Pulmonary artery endothelial cell (primary cell): Measurements from ENCODE around the gene SPA17. TPM values are rescaled to one million over a fixed set of nuclear protein-coding genes. Genes with fewer than 3 reads are reported as not detected.
A peak's percentile ranks its signal among the peaks of the same experiment; 100 is the strongest.

Experiments used
- DNase-seq: peaks from one replicate; pipeline ENCODE4 v3.0.0-alpha.2; 2011; ENCODE audit warnings: low read depth, low spot score
- total RNA-seq: library from RNA; depleted of rRNA; stranded (reverse); fragments of >200 nt; gene quantifications from 2 replicates; pipeline ENCODE4 v1.2.3, GENCODE V29; 2014

Gene SPA17
- total RNA-seq: 6.3 and 6.8 TPM in 2 replicates

- peak; percentile 90 for DNase-seq
Measured at GRCh38 chr11:124673333-124674167, at the start of gene SPA17, which contains the start of gene SIAE. Gene SPA17, plus strand, starts transcription at chr11:124673904. Its CDS starts 1,361 bp downstream, at chr11:124675265. Gene SIAE, minus strand, starts transcription at chr11:124673739. Its CDS starts 31 bp downstream, at chr11:124673708.

GRCh38 chr11:124625504-124626168, 48.1 kb upstream of the SPA17 start:
- no peak for DNase-seq

- DNase-seq: no peak
Measured at GRCh38 chr11:124627546-124627945, 46.2 kb upstream of the SPA17 start.

- no peak for DNase-seq
Measured at GRCh38 chr11:124629961-124630360, 43.7 kb upstream of the SPA17 start.

- DNase-seq: no peak
Measured at GRCh38 chr11:124633355-124633754, 40.3 kb upstream of the SPA17 start.

- DNase-seq: no peak
Measured at GRCh38 chr11:124635932-124636331, 37.8 kb upstream of the SPA17 start.

- DNase-seq: no peak
Measured at GRCh38 chr11:124638500-124638899, 35.2 kb upstream of the SPA17 start.

GRCh38 chr11:124639186-124639585, 34.5 kb upstream of the SPA17 start:
- DNase-seq: no peak

GRCh38 chr11:124640666-124641065, 33.0 kb upstream of the SPA17 start:
- DNase-seq: no peak

GRCh38 chr11:124642628-124643027, 31.1 kb upstream of the SPA17 start:
- DNase-seq: no peak

GRCh38 chr11:124643042-124643604, 30.6 kb upstream of the SPA17 start:
- DNase-seq: no peak

GRCh38 chr11:124643605-124644425, 29.9 kb upstream of the SPA17 start:
- peak; percentile 57 for DNase-seq

GRCh38 chr11:124644426-124645280, 29.1 kb upstream of the SPA17 start:
- DNase-seq: peak; percentile 61

- DNase-seq: no peak
Measured at GRCh38 chr11:124646148-124646547, 27.6 kb upstream of the SPA17 start.

- no peak for DNase-seq
Measured at GRCh38 chr11:124648610-124649009, 25.1 kb upstream of the SPA17 start.

GRCh38 chr11:124656774-124657630, 16.7 kb upstream of the SPA17 start:
- no peak for DNase-seq

- no peak for DNase-seq
Measured at GRCh38 chr11:124657904-124658303, 15.8 kb upstream of the SPA17 start.

GRCh38 chr11:124658501-124658900, 15.2 kb upstream of the SPA17 start:
- DNase-seq: no peak

GRCh38 chr11:124658986-124659385, 14.7 kb upstream of the SPA17 start:
- DNase-seq: no peak

GRCh38 chr11:124661553-124661952, 12.2 kb upstream of the SPA17 start:
- no peak for DNase-seq
